AG10803 (cell line): ENCODE data around the gene MYMX.

Source experiments
- DNase-seq: peaks from one replicate; pipeline ENCODE4 v3.0.0; 2010; ENCODE audit warnings: low read depth
- H3K4me3 ChIP-seq: 2 replicates; pipeline ENCODE4 v1.5.1; 2011; ENCODE audit warnings: mild to moderate bottlenecking, low read length, control low read depth
- TF ChIP-seq, protein P1 (sequence below): conservative IDR thresholded peaks from 2 replicates; pipeline ENCODE4 v1.5.1; 2011; ENCODE audit warnings: mild to moderate bottlenecking, low read length, control low read depth, inconsistent platforms

Gene MYMX

DNA sequence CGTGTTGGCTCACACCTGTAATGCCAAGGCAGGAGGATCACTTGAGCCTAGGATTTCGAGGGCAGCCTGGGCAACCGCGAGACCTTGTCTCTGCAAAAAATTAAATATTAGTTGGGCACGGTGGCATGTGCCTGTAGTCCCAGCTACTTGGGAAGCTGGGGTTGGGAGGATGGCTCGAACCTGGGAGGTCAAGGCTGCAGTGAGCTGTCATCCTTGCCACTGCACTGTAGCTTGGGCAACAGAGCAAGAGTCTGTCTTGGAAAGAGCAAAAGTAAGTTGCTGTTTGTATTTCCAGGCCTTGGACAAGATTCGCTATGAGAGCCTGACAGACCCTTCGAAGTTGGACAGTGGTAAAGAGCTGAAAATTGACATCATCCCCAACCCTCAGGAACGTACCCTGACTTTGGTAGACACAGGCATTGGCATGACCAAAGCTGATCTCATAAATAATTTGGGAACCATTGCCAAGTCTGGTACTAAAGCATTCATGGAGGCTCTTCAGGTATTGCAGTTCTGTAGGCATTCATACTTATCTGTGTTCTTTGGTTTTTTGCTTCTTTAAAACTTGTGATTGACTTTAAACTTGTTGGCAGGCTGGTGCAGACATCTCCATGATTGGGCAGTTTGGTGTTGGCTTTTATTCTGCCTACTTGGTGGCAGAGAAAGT, 32.5 kb downstream of the MYMX start:
- peak overlapping the region; percentile 100 for H3K4me3 ChIP-seq
- no peak for DNase-seq
- TF ChIP-seq, protein P1, sequence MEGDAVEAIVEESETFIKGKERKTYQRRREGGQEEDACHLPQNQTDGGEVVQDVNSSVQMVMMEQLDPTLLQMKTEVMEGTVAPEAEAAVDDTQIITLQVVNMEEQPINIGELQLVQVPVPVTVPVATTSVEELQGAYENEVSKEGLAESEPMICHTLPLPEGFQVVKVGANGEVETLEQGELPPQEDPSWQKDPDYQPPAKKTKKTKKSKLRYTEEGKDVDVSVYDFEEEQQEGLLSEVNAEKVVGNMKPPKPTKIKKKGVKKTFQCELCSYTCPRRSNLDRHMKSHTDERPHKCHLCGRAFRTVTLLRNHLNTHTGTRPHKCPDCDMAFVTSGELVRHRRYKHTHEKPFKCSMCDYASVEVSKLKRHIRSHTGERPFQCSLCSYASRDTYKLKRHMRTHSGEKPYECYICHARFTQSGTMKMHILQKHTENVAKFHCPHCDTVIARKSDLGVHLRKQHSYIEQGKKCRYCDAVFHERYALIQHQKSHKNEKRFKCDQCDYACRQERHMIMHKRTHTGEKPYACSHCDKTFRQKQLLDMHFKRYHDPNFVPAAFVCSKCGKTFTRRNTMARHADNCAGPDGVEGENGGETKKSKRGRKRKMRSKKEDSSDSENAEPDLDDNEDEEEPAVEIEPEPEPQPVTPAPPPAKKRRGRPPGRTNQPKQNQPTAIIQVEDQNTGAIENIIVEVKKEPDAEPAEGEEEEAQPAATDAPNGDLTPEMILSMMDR, result no peak

DNA sequence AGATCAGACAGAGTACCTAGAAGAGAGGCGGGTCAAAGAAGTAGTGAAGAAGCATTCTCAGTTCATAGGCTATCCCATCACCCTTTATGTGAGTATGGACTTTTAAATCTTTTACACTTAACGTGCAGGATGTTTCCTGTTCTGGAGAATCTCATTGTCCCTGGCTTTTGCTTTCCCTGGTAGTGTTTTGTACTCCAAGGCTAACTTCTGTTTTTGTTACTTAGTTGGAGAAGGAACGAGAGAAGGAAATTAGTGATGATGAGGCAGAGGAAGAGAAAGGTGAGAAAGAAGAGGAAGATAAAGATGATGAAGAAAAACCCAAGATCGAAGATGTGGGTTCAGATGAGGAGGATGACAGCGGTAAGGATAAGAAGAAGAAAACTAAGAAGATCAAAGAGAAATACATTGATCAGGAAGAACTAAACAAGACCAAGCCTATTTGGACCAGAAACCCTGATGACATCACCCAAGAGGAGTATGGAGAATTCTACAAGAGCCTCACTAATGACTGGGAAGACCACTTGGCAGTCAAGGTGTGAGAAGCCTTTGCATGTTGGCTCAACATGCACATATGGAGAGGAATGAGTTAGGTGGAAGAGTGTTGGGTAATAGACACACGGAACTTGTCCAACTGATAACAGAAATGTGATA, 33.5 kb downstream of the MYMX start:
- no peak overlapping the region for H3K4me3 ChIP-seq
- no peak for DNase-seq
- TF ChIP-seq, protein P1, result no peak

DNA sequence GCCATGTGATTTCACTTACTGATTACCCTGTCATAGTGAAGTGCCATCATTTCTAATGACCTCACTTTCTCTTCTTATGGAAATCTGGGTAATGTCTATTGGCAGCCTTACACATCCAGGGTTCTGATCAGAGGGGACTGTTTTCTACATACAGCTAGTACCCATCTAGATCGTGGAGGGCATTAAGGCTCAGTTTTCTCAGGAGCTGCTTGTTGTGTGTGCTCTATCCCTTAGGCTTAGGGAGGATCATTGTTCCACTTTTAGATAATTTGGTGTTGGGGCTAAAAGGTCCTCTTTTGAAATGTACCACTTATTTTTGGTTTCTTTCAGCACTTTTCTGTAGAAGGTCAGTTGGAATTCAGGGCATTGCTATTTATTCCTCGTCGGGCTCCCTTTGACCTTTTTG, 34.0 kb downstream of the MYMX start:
- DNase-seq, result no peak
- no peak overlapping the region for H3K4me3 ChIP-seq
- TF ChIP-seq, protein P1, result no peak

DNA sequence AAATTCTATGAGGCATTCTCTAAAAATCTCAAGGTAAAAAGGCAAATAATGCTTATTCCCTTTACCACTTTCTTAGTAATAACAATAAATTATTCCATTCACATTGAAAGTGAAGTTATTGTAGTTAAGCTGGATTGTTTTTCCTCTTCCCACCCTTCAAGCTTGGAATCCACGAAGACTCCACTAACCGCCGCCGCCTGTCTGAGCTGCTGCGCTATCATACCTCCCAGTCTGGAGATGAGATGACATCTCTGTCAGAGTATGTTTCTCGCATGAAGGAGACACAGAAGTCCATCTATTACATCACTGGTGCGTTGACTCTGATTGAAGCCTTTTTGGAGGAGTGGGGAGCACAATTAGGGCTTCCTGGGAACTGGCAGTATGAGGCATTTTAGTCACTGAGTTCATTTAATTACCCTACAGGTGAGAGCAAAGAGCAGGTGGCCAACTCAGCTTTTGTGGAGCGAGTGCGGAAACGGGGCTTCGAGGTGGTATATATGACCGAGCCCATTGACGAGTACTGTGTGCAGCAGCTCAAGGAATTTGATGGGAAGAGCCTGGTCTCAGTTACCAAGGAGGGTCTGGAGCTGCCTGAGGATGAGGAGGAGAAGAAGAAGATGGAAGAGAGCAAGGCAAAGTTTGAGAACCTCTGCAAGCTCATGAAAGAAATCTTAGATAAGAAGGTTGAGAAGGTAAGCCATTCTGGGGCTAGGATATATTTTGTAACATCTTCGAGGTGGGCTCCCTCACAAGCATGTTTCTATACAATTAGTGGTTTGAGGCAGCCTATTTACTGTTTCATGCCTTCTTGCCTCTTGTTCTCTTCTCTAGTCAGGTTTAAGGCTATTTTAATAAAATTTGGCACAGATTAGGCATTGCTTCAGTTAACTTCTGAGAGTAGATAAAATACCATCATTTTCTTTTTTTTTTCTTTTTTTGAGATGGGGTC, 35.1 kb downstream of the MYMX start:
- TF ChIP-seq, protein P1, result no peak
- DNase-seq, result no peak
- no peak overlapping the region for H3K4me3 ChIP-seq

DNA sequence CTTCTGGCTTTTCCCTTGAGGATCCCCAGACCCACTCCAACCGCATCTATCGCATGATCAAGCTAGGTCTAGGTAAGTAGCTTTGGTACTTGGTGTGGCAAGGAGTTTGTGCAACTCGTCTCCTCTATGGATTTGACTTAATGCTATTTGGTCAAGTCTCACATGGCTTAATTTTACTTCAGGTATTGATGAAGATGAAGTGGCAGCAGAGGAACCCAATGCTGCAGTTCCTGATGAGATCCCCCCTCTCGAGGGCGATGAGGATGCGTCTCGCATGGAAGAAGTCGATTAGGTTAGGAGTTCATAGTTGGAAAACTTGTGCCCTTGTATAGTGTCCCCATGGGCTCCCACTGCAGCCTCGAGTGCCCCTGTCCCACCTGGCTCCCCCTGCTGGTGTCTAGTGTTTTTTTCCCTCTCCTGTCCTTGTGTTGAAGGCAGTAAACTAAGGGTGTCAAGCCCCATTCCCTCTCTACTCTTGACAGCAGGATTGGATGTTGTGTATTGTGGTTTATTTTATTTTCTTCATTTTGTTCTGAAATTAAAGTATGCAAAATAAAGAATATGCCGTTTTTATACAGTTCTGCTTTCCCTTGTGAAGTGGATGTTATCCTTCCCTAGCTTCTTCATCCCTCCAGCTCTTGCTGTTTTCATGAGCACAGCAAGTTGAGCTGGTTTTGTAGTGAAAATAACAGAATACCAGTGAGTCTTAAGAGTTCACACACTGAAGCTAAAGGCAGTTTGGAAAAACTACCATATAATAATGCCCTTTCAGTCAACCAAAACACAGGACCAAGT, 36.8 kb downstream of the MYMX start:
- DNase-seq, result no peak
- TF ChIP-seq, protein P1, result peak; percentile 56
- H3K4me3 ChIP-seq, result no peak overlapping the region

DNA sequence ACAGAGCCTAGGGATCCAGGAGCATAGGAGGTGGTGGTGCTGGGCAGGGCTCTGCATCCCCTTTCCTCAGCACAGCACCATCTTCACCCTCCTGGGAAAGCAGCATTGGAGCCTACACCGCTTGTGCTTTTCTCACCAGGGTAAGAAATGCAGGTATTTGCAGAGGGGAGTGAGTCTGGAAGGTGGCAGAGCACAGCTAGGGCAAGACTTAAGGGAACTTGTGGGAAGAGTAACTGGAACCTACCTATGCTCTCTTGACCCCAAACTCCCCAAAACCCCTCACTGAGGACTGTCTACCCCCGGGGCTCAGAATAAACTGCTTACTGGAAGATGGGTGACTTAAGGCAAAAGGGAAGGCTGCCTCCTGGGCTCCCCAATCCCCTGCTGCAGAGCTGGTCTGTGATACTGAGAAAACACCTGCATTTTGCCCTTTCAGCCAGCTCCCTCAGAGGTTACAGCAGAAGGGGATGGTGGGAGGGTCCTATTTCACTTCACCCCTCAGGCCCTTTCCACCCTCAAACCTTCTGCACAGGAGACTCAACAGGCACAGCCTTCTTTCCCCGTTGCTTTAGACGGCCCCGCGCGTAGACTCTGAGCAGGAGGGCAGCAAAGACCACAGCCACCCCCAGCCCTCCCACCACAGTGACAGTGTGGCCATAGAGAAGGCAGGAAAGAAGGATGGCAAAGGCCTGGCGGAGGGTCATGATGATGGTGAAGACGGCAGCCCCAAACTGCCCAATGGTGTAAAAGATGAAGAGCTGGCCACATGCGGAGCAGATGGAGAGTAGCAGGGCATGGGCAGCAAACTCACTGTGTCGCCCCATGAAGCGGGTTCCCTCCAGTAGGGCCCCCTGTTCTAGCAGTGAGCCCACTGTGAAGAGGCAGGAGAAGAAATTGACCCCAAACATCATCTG, 37.7 kb downstream of the MYMX start:
- no peak overlapping the region for H3K4me3 ChIP-seq
- DNase-seq, result no peak
- TF ChIP-seq, protein P1, result no peak
